ENCODE data around the gene SLC25A26. TPM values are rescaled to one million over a fixed set of nuclear protein-coding genes. Genes with fewer than 3 reads are reported as not detected.

The SLC25A26 gene
- total and polyA plus RNA-seq, 2 of the 13 experiments (the other 11 are each of a cell fraction or from before 2014, with no cell fraction given), result 23.1 to 32.7 TPM

DNA sequence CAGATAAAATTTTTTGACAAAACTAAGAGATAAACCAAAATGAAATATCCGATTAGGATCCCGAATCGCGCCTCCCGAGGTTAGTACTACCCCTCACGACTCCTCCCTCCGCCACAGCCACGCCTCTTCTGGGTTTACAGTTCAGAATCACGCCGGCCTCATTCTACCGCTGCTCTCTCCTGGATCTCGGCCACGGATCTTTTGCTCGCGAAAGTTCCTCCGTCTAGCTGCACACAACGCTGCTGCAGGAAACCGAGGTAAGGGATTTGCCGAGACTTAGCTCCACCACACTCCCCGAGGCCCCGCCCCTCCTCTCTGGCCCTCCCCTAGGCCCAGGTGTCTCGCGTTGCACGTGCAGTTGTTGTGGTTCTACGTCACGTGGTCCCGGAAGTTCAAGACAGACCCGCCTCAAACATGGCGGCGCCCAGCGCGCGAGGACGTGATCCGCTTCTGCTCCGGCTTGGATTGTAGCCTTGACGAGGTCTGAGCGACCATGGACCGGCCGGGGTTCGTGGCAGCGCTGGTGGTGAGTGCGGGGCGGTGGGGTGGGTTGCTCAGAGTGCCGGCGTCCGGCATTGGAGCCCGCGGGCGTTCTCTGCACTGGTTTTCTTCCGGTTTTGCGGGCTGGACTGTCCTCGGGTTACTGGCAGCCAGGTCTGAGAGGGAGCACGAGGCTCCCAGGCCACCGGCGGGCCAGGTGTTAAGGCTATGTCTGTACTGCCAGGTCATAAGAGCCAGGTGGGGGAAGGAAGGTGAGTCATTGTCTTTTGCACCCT, at the start of gene SLC25A26 (continued):
- 0 out of 2 replicates have a peak, but pooled peaks have one; percentile 50 for TF ChIP-seq ZNF276 (CRISPR knock-in tag; IDR thresholded peaks at IDR 0.05; ENCODE audit: low read depth)
- TF ChIP-seq ZNF317 (CRISPR knock-in tag; IDR thresholded peaks at IDR 0.05), result peak; percentile 81; the same call in 1 of the 2 replicates
- peak; percentile 100 for TF ChIP-seq FOXK1 (CRISPR knock-in tag; IDR thresholded peaks at IDR 0.05; ENCODE audit: borderline replicate concordance, low read depth)
- TF ChIP-seq ZNF547 (CRISPR knock-in tag; IDR thresholded peaks at IDR 0.05), result peak; percentile 81; the same call in 1 of the 2 replicates
- no peak for TF ChIP-seq ZMYM2 (CRISPR knock-in tag; IDR thresholded peaks at IDR 0.05)
- no peak for TF ChIP-seq ZNF597 (CRISPR knock-in tag; IDR thresholded peaks at IDR 0.05)
- TF ChIP-seq ZSCAN30 (CRISPR knock-in tag; IDR thresholded peaks at IDR 0.05), result 0 out of 2 replicates have a peak, but pooled peaks have one; percentile 64
- peak; percentile 100 for TF ChIP-seq SAP130 (CRISPR knock-in tag; IDR thresholded peaks at IDR 0.05; ENCODE audit: low read depth)
- no peak for TF ChIP-seq ZNF660 (CRISPR knock-in tag; IDR thresholded peaks at IDR 0.05; ENCODE audit: borderline replicate concordance, low read depth)
- TF ChIP-seq, protein P1, sequence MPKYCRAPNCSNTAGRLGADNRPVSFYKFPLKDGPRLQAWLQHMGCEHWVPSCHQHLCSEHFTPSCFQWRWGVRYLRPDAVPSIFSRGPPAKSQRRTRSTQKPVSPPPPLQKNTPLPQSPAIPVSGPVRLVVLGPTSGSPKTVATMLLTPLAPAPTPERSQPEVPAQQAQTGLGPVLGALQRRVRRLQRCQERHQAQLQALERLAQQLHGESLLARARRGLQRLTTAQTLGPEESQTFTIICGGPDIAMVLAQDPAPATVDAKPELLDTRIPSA (CRISPR knock-in tag; IDR thresholded peaks at IDR 0.05; ENCODE audit: borderline replicate concordance), result no peak
- TF ChIP-seq SNRNP70 (IDR thresholded peaks at IDR 0.05; ENCODE audit: low read depth, low read length), result no peak
- no peak for TF ChIP-seq FOXM1 (CRISPR knock-in tag; IDR thresholded peaks at IDR 0.05)
- TF ChIP-seq ZNF737 (CRISPR knock-in tag; IDR thresholded peaks at IDR 0.05; ENCODE audit: borderline replicate concordance), result no peak
- TF ChIP-seq KDM5A (IDR thresholded peaks at IDR 0.05; ENCODE audit: borderline replicate concordance, low read length), result peak; percentile 94
- peak; percentile 12; the same call in 1 of the 2 replicates for TF ChIP-seq RXRB (CRISPR knock-in tag; IDR thresholded peaks at IDR 0.05; ENCODE audit: borderline replicate concordance)
- no peak for TF ChIP-seq RFXANK (CRISPR knock-in tag; IDR thresholded peaks at IDR 0.05)
- TF ChIP-seq, protein P2, sequence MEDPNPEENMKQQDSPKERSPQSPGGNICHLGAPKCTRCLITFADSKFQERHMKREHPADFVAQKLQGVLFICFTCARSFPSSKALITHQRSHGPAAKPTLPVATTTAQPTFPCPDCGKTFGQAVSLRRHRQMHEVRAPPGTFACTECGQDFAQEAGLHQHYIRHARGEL (CRISPR knock-in tag; IDR thresholded peaks at IDR 0.05), result no peak
- no peak for TF ChIP-seq ZBED4 (CRISPR knock-in tag; IDR thresholded peaks at IDR 0.05; ENCODE audit: borderline replicate concordance)
- TF ChIP-seq ZNF7 (CRISPR knock-in tag; IDR thresholded peaks at IDR 0.05), result no peak
- TF ChIP-seq, protein P3, sequence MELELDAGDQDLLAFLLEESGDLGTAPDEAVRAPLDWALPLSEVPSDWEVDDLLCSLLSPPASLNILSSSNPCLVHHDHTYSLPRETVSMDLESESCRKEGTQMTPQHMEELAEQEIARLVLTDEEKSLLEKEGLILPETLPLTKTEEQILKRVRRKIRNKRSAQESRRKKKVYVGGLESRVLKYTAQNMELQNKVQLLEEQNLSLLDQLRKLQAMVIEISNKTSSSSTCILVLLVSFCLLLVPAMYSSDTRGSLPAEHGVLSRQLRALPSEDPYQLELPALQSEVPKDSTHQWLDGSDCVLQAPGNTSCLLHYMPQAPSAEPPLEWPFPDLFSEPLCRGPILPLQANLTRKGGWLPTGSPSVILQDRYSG (CRISPR knock-in tag; IDR thresholded peaks at IDR 0.05), result no peak
- TF ChIP-seq MED13 (CRISPR knock-in tag; IDR thresholded peaks at IDR 0.05), result peak; percentile 57; the same call in 1 of the 2 replicates
